GM21619 (cell line): ENCODE data around the gene NUDC.
"Not testable (repeated sequence)": the region's sequence is repeated elsewhere in the genome, so short reads cannot be mapped to it uniquely, and the experiment has no call there.

Experiments
- ATAC-seq: cut with Tn5 transposase; IDR thresholded peaks from one replicate; pipeline ENCODE4 v1.9.1; 2021; ENCODE audit not compliant: unreplicated experiment

NUDC gene

DNA sequence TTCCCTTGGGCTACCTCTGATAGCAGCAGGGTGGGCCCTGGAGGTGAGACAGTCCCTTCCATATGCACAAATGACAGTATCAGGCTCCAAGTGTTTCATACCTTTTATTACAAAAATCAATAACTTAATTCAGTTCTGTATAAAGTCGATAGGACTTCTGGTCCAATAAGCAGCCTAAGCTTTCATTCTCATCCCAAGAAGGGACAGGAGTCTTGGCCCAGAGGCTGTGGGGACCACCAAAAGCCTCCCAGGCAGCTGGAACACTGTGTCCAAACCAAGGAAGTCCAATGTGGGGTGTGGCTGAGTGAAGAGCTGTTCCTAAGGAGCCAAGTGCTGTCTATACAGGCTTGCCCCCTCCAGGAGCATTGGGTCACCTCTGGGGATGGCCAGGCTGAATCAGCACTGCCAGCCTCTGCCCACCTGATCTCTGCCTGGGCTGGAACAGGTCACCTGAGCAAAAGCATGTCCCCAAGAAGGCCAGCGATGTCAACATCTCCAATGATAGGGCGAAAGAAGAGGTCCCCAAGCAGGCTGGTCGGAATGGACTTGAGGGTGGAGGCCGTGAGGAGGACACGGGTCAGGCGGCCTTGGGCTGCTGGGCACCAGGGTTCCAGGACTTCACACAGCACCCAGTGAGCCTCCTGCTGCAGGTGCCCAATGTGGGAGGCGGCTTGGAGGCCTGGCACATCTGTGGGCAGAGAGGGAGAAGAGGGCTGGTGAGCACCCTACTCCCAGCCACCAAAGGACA, 10.0 kb upstream of the NUDC start:
- no peak for ATAC-seq

DNA sequence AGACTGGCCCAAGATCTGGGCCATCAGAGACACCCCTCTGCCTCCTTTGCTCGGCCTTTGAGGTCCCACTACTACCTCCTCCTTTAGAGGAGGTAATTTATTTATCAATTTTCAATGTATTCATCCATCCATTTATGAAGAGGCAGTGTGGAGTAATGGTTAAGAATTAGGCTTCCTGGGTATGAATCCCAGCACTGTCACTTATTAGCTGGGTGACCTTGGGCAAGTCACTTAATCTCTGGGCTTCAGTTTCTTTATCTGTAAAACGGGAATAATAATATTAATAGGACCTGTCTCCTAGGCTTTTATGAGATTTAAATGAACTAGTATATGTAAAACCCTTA, 9.4 kb upstream of the NUDC start:
- no peak for ATAC-seq

DNA sequence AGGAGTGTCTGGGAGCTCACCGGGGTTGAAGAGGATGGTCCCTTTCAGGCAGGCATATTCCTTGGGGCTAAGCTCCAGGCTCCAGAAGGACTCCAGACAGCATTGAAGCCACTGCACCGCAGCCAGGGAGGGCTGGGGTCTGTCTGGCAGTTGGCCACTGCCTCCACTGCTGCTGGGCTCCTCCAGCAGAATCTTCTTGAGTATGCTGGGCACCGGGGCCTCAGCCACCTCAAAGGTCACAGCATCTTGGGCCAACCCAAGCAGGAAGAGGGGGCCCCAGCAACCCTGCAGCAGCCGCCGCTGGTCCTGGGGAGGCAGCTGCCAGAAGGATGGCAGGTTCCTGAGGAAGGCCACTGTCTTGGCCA, 8.2 kb upstream of the NUDC start:
- ATAC-seq: no peak

DNA sequence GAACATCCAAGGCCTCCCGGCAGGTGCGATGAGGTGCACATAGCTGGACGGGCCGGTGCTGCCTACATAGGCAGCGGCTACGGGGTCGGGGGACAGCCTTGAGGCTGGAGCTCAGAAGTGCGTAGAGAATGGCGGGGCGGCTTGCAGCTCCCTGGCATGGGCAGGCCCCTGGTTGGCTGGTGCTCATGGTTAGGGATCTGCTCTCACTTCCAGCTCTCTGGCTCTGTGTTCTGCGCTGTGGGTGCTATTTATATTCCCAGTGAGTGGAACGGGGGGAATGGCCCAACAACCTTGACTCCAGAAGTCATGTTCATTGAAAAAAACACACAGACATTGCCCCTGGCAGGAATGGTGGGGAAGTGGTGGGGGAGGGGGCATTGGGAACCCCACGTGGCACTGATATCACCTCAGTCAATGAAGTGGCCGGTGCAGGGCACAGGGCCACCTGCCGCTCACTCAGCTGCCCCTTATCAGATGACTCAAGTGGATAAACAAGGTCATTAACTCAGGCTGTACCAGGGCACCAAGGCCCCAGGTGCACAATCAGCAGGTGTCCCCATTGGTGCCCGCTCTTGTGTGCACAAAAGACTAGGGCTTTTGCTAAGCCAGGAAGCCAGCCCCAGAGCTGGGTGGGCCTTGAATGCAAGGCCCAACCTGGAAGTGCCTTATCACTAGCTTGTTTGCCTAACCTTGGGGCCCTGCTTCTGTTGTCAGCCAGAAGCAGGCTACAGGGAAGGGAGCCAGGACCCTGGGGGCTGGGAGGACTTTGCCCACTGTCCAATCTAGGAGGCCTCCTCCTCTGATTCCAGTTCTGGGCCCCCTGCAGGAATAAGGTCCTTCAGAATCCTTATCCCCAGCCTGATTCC, 7.6 kb upstream of the NUDC start, which contains the start of gene NR0B2:
TSS of gene NR0B2 (minus strand) at position 222 of the 866 bp plus-strand sequence. CDS start at position 187, 35 bp downstream.
- ATAC-seq: no peak

DNA sequence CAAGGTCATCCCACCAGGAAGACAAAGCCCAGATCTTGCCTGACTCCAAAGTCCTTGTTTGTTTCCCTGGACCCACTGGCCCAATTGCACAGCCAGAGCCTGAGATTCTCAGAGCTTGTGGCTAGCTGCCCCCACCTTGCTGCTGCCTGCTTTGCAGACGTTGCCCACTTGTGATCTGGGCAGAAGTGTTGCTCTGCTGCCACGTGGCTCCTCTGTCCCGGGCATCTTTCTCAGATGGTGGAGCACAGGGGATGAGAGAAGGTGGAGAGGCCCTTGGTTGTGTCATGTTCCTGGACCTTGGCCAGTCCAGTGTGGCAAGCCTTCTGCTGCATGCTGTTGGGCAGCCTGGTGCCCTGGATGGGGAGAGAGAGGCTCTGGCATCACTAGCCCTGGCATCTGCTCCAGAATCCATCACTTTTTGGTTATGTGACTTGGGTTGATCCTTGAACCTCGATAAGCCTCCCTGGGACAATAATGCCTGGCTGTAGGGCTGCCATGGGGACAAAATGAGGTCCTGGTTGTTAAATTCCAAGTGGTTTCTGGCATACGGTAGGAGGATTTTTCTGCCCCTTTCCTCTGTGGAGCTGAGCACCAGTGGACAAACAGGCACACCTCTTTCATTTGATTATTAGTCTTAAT, 6.2 kb upstream of the NUDC start:
- ATAC-seq: no peak

DNA sequence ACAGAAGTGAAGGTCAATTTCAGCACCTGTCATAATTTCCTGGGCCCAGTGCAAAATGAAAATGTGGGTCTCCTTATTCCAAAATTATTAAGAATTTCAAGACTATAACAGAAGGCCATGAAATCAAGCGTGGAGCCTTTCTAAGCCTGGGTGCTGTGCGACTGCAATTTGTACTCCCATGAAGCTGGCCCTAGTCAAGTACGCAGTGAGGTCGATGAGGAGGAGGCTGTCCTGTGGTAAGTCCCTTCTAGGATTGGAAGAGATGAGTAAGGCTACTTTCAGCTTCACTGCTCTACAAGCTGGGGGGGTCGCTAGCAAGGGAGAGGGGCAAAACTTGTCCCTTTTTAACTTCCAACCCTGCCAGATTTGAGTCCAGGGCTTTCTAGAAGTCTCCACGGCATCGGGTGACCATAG, 410 bp upstream of the NUDC start:
- no peak for ATAC-seq

DNA sequence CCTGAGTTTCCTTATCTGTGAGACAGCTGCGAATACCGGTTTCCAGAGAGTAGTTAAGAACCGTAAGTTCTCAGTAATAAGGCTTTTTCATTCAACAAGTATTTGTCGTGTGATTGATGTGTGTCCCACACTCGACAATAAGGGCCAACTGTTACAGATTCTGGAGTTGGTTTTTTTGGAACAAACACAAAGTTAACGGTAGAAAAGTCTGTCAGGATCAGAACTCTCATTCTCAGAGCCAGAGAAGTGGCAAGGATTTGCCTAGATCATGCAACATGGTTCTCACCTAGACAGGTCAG, 837 bp downstream of the NUDC start:
- ATAC-seq: no peak

DNA sequence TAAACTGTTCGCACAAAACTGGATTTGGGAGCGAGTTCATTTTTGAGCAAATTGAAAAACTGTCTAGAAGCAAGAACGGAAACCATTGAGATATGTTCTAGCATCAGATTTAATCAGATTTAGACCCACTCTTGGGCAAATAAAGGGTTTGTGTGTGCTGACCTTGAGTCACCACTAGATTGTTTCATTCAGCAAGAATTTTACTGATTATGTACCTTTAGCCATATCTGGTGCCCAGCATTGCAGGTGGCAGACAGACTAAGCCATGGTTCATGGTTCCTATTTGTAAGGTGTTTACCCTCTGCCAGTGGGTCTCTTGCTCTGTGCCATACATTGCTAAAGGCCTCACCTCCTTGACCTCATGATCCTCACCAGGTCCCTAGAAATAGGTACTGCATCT, 1.4 kb downstream of the NUDC start:
- ATAC-seq: no peak

DNA sequence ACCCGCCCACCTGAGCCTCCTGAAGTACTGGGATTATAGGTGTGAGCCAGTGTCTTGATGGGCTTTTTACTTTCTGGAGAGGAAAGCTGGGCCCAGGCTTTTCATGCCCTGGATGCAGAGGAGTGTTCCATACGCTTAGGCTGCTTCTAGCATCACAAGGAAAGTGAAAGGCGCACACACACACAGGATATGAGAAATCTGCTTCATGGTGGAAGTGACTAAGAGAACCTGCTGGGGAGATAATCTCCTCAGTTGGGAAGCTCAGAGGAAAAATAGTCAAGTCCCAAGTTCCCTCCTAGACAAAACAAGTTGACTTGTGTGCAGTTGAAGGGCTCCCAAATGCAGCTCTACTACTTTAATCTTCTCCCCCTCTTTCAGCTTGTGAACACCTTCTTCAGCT, 2.2 kb downstream of the NUDC start:
- ATAC-seq: no peak

DNA sequence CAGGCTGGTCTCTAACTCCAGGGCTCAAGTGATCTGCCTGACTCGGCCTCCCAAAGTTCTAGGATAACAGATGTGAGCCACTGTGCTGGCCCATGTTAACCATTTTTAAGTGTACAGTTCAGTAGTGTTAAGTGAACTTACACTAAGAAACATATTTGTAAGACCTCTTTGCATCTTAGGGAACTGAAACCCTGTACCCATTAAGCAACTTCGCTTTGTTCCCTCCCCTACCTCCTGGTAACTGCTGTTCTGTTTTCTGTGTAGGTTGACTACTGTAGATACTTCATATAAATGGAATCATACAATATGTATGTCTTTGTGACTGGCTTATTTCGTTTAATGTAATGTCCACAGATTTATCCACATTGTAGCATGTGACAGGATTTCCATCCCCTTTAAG, 11.0 kb downstream of the NUDC start:
- ATAC-seq: no peak

DNA sequence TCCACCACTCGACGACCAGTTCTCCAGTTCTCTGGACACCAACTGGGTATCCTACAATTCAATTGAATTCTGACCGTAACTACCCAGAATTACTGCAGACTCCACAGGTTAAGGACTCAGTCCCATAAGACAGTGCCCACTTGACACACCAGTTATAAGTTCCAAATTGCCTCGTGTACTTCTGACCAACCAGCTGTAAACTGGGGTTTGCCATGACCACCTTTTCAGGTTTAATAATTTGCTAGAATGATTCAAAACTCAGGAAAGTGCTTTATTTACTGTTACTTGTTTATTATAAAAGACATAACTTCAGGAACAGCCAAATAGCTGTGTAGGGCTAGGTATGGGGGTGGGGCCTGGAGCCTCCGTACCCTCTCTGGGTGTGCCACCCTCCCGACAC, 15.3 kb downstream of the NUDC start:
- ATAC-seq: no peak

DNA sequence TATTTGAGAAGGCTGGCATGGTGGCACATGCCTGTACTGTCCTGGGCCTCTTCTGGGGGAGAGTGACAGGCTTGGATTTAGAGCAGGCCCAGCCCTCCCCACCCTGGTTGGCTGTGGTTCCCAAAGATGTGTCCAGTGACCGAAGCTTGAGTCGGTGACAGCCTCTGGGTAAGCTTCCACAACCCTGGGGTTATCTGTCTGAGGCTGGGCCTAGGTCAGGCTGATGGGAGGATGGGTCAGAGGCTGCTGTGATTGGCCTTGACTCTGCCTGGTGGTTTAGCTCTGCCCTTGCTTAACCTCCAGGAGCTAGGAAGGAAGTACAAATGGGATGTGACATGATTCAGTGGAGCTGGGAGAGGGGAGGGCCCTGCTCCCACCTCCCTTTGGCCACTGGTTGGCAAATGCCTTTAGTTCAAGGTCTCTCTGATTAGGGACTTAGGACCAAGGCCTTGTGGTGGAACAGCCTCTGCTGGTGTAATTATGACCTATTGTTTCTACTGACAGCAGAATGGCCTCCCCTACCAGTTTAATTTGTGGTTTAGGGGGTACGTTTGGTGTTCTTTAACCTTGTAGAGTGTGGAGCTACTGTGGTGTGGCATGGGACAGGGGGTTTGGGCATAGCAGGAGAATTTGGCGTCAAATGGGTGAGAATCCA, 16.6 kb downstream of the NUDC start:
- ATAC-seq: no peak

DNA sequence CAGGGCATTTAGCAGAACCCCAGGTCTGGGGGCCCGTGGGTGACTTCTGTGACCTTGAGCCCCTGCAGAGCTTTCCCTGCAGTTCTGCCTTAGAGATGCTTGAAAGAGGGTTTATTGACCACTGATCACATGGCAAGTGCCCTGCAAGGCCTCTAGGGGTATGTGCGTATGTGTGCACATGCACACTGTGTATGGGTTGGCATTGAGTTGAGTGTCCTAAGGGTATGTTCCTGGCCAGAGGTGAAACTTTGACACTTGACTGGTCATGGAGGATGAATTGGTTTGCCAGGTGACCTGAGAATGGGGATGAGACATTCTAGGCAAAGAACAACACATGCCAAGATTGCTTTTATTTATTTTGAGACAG, 17.1 kb downstream of the NUDC start:
- no peak for ATAC-seq

DNA sequence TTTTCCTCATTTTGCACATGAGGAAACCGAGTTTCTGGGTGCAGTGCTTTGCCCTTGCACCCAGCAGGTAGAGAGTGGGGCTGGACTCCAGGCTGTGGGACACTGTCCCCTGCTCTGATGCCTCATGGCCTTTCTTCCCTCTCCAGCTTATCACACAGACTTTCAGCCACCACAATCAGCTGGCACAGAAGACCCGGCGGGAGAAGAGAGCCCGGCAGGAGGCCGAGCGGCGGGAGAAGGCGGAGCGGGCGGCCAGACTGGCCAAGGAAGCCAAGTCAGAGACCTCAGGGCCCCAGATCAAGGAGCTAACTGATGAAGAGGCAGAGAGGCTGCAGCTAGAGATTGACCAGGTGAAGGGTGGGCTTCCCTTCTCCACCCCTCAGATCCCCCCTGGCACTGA, 19.8 kb downstream of the NUDC start:
- ATAC-seq: no peak

DNA sequence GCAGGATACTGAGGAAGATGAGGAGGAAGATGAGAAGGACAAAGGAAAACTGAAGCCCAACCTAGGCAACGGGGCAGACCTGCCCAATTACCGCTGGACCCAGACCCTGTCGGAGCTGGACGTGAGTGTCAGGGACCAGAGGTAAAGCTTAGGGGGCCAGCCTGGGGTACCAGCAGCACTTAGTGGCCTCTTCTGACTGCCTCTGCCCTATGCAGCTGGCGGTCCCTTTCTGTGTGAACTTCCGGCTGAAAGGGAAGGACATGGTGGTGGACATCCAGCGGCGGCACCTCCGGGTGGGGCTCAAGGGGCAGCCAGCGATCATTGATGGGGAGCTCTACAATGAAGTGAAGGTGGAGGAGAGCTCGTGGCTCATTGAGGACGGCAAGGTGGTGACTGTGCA, 21.1 kb downstream of the NUDC start:
- no peak for ATAC-seq

DNA sequence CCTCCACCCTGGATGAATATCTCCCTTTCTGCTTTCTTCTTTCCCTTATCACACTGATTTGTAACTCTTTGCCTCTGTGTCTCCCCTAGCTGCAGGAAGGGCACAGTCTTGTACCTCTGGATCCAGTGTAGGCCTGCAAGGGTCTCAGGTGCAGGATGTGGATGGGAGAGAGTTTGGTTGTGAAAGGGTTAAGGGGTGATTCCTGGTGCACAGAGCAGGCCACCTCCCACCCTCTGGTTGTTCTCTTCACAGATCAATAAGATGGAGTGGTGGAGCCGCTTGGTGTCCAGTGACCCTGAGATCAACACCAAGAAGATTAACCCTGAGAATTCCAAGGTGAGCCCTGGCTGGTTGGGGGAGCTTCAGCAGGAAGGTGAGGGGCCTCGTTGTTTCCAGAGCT, 23.6 kb downstream of the NUDC start:
- ATAC-seq: no peak

DNA sequence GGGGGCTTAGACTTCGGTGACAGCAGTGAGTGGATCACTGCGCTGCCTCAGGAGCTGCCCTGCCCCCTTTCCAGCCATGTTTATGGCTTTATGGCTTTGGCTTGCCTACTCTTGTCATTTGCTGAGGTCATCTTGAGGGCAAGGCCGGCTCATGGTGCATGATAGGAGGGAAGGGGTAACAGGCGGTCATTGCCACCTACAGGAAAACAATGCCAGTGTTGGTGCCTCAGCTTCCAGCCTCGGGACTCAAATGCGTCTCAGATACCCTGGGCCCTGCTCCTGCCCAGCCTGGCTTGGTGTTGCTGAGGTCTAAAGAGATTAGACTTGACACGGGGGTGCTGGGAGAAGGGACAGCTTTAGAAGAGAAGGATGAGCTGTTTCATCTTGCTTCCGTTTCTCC, 24.2 kb downstream of the NUDC start:
- ATAC-seq: no peak

DNA sequence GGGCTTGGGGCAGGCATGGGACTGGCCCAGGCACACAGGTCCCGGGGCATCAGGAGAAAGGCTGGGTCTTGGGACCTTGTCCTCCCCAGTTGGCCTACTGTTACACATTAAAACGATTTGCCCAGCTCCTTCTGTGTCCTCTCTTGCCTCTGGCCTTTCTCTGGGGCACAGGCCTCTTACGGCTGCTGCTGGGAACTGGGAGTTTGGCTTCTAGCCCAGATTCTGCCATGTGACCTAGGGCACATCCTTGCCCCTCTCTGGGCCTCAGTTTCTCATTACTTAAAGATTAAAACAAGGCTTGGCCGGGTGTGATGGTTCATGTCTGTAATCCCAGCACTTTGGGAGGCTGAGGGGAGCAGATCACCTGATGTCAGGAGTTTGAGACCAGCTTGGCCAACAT, 24.7 kb downstream of the NUDC start:
- ATAC-seq: no peak

DNA sequence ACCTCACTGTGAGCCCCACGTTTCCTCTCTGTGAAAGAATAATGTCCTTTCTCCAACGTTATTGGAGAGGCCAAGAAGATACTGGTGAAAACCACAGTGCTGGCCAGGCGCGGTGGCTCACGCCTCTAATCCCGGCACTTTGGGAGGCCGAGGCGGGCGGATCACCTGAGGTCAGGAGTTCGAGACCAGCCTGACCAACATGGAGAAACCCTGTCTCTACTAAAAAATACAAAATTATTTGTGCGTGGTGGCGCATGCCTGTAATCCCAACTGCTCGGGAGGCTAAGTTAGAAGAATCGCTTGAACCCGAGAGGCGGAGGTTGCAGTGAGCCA, 27.1 kb downstream of the NUDC start:
- ATAC-seq: not testable (repeated sequence)

DNA sequence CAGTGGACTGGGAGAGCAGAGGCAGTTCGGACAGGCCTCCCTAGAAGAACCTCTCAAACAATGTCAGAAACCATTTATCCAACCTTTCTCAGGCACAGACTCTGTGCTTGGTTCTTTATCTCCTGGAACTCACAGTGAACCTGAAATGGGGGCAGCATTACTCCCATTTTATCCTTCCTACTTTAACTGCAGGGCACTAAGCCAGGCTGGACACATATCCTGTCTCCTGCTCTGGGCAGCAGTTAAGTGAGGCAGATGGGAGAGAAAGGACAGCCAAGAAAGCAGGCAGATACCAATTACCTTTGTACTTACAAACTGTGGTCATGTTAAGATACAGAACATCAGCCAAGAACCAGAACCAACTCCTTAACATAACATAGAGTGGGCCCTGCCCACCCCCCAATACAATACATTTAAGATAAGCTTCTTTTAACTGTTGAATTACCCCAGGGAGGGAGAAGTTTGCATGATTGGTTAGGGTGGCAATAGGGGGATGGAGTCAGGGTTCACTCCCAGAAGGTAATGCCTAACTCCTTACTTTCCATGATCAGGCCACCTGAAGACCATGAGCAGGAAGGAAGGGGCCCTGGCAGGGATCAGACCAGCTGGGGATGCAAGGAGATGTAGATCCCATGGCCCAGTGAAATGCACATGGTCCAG, 27.9 kb downstream of the NUDC start:
- no peak for ATAC-seq

DNA sequence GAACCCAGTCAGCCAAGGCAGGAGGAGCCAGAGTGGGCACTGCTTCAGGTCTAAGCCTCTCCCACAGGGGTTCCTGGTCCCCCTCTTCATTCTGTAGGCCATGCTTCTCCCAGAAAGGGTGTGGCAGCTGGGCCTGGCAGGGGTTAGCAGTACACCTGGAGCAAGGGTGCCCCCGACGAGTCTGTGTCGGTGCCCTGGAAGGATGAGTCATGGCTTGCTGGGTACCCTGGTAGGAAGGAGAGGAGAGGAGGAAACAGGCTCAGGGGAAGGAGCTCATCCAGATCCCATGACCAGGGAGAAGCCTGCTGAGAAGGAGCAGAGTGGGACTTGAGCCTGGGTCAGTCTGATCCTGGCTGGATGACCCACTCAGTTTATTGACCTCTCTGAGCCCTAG, 28.4 kb downstream of the NUDC start:
- ATAC-seq: no peak
